ENCODE measurements around the gene GALNT5.

DNA sequence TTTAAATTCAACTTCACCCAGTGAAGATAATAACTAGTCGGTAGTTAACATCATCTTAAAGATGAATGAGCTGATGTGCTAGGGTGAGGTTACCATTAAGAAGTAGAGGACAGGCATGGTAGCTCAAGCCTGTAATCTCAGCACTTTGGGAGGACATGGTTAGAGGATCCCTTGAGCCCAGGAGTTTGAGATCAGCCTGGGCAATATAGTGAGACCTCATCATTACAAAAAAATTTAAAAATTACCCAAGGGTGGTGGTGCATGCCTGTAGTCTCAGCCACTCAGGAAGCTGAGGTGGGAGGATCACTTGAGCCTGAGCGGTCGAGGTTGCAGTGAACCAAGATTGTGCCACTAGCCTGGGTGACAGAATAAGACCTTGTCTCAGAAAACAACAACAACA lies 4.7 kb downstream of the GALNT5 start:
- TF ChIP-seq, protein P1, sequence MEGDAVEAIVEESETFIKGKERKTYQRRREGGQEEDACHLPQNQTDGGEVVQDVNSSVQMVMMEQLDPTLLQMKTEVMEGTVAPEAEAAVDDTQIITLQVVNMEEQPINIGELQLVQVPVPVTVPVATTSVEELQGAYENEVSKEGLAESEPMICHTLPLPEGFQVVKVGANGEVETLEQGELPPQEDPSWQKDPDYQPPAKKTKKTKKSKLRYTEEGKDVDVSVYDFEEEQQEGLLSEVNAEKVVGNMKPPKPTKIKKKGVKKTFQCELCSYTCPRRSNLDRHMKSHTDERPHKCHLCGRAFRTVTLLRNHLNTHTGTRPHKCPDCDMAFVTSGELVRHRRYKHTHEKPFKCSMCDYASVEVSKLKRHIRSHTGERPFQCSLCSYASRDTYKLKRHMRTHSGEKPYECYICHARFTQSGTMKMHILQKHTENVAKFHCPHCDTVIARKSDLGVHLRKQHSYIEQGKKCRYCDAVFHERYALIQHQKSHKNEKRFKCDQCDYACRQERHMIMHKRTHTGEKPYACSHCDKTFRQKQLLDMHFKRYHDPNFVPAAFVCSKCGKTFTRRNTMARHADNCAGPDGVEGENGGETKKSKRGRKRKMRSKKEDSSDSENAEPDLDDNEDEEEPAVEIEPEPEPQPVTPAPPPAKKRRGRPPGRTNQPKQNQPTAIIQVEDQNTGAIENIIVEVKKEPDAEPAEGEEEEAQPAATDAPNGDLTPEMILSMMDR (conservative IDR thresholded peaks at IDR 0.05; ENCODE audit: low read depth, low read length) = no peak
- no peak for TF ChIP-seq EZH2 (IDR thresholded peaks at IDR 0.05; ENCODE audit: borderline replicate concordance, low read depth, low read length, poor library complexity, severe bottlenecking)

All from A673 (cell line).